Left lung (tissue), 10 donors: ENCODE results near the gene SPON1. TPM values are rescaled to one million over a fixed set of nuclear protein-coding genes. Genes with fewer than 3 reads are reported as not detected.

ENCODE experiments used
- ATAC-seq: fragments of 200-7000 bp; cut with Tn5 transposase; one replicate; pipeline ENCODE4 v1.9.1; 2020; ENCODE audit warnings: moderate library complexity
- DNase-seq, 4 donors: peaks; one replicate each; pipeline ENCODE4 v3.0.0-alpha.2; 2013 to 2020
- H3K27ac ChIP-seq, 2 donors: fragments of 200-600 bp; sonication (generic) in 1 of 2; one replicate each; pipeline versions ENCODE4 v1.5.0 to v1.8.0; 2020 to 2021
- H3K27me3 ChIP-seq, 2 donors: fragments of 200-600 bp; sonication (generic) in 1 of 2; one replicate each; pipeline versions ENCODE4 v1.5.0 to v1.8.0; 2020 to 2021
- H3K36me3 ChIP-seq, 2 donors: fragments of 200-600 bp; sonication (generic) in 1 of 2; one replicate each; pipeline versions ENCODE4 v1.5.0 to v1.8.0; 2020 to 2021
- H3K4me1 ChIP-seq, 2 donors: fragments of 200-600 bp; one replicate each; pipeline ENCODE4 v1.8.0; 2021
- H3K4me3 ChIP-seq, 2 donors: fragments of 200-600 bp; sonication (generic) in 1 of 2; one replicate each; pipeline versions ENCODE4 v1.5.0 to v1.8.0; 2020 to 2021; ENCODE audit warnings: mild to moderate bottlenecking in 1 of 2
- H3K9me3 ChIP-seq, 2 donors: fragments of 200-600 bp; sonication (generic) in 1 of 2; one replicate each; pipeline versions ENCODE4 v1.5.0 to v1.8.0; 2020 to 2021
- intact Hi-C, 2 donors: fragments of 100-400 bp; cut with DNase I; formaldehyde crosslinking; loops; one replicate each; pipeline versions ENCODE4 v1.11.2 to v1.14.2; 2022
- polyA plus RNA-seq, 6 donors: library from polyadenylated mRNA; unstranded; fragments of 120-200 nt; gene quantifications; one replicate each; pipeline ENCODE4 v1.2.1, GENCODE V29; 2013; ENCODE audit not compliant: insufficient read length in 6 of 6
- total RNA-seq, 2 donors: library from RNA; stranded (reverse); fragmentation: NEBNext Ultra II Directional; extraction: Animal tissue kit (Norgen Biotek cat#: 25700); gene quantifications; one replicate each; pipeline ENCODE4 v1.2.1, GENCODE V29; 2021
- TF ChIP-seq, protein P1 (sequence below), 2 donors: fragments of 200-600 bp; sonication (generic) in 1 of 2; IDR thresholded peaks; one replicate each; pipeline versions ENCODE4 v1.5.0 to v1.8.0; 2021; ENCODE audit warnings: antibody characterized with exemption in 2 of 2
- donor health status: DM: no; HTN: yes; CAD: no.
- donor health status: DM: no; HTN: no; CAD: no.

Gene SPON1
- total and polyA plus RNA-seq, 8 donors, result 83.2 to 136 (median 97.4) TPM

GRCh38 chr11:14308114-14308896 lies 345.8 kb downstream of the SPON1 start:
- DNase-seq (peak in 1 of 4 donors; percentile 46), ATAC-seq (peak; percentile 83)
- peaks cover 6 to 22% of the 10 kb centered on the region in 2 donors for H3K4me1 ChIP-seq
- H3K4me3 ChIP-seq, result no peak overlapping the region
- intact Hi-C loops, result no loop called here
- no peak overlapping the region for H3K27ac ChIP-seq
- H3K27me3 ChIP-seq, result no peaks in the 10 kb centered on the region
- TF ChIP-seq, protein P1, sequence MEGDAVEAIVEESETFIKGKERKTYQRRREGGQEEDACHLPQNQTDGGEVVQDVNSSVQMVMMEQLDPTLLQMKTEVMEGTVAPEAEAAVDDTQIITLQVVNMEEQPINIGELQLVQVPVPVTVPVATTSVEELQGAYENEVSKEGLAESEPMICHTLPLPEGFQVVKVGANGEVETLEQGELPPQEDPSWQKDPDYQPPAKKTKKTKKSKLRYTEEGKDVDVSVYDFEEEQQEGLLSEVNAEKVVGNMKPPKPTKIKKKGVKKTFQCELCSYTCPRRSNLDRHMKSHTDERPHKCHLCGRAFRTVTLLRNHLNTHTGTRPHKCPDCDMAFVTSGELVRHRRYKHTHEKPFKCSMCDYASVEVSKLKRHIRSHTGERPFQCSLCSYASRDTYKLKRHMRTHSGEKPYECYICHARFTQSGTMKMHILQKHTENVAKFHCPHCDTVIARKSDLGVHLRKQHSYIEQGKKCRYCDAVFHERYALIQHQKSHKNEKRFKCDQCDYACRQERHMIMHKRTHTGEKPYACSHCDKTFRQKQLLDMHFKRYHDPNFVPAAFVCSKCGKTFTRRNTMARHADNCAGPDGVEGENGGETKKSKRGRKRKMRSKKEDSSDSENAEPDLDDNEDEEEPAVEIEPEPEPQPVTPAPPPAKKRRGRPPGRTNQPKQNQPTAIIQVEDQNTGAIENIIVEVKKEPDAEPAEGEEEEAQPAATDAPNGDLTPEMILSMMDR (IDR thresholded peaks at IDR 0.05), result peak; percentile 24 to 41
- no peaks in the 10 kb centered on the region for H3K9me3 ChIP-seq
- H3K36me3 ChIP-seq, result no peaks in the 10 kb centered on the region

DNA sequence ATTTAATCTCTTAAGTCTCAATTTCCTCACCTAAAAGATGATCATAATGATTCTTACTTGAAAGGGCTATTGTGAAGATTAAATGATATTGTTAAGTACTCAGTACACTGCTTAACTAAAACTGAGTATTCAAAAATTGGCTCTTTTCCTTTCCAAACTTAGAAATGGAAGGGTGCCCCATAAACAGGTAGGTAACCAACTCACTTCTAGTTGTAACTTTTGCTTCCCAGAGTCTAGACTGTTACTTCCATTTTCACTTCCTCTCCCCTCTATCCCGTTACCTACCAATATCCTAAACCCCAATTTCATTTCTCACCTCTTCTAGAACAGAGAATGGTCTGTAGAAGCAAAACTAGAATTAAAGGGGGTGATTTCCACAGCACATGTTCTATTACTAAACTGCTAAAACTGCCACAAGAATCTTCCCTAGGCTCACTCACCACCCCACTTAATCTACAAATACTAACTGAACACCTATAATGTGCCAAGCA lies 346.4 kb downstream of the SPON1 start:
- peaks cover 6 to 22% of the 10 kb centered on the region in 2 donors for H3K4me1 ChIP-seq
- no peak for DNase-seq
- peak; percentile 4 for ATAC-seq
- intact Hi-C loops, result no loop called here
- TF ChIP-seq, protein P1 (IDR thresholded peaks at IDR 0.05), result no peak
- no peaks in the 10 kb centered on the region for H3K36me3 ChIP-seq
- no peaks in the 10 kb centered on the region for H3K27me3 ChIP-seq
- no peak overlapping the region for H3K4me3 ChIP-seq
- no peaks in the 10 kb centered on the region for H3K9me3 ChIP-seq
- no peak overlapping the region for H3K27ac ChIP-seq

- intact Hi-C loops, result no loop called here
- Histone ChIP-seq H3K36me3 (no peaks in the 10 kb centered on the region), H3K4me3 (no peak overlapping the region), H3K27ac (no peak overlapping the region), H3K9me3 (no peaks in the 10 kb centered on the region), H3K4me1 (peaks cover 6 to 22% of the 10 kb centered on the region in 2 donors), H3K27me3 (no peaks in the 10 kb centered on the region)
- peak; percentile 22 for ATAC-seq
- TF ChIP-seq, protein P1 (IDR thresholded peaks at IDR 0.05), result no peak
- no peak for DNase-seq
Observed at GRCh38 chr11:14309425-14310192, 347.1 kb downstream of the SPON1 start.

- H3K27ac ChIP-seq, result no peak overlapping the region
- TF ChIP-seq, protein P1 (IDR thresholded peaks at IDR 0.05), result no peak
- H3K9me3 ChIP-seq, result no peaks in the 10 kb centered on the region
- no peak overlapping the region for H3K4me3 ChIP-seq
- intact Hi-C loops, result no loop called here
- DNase-seq (no peak), ATAC-seq (no peak)
- no peaks in the 10 kb centered on the region for H3K36me3 ChIP-seq
- no peaks in the 10 kb centered on the region for H3K27me3 ChIP-seq
- H3K4me1 ChIP-seq, result peaks cover 6 to 22% of the 10 kb centered on the region in 2 donors
Observed at GRCh38 chr11:14310679-14311078, 348.2 kb downstream of the SPON1 start.
